DMS79 treated with DMSO at 0.1 percent for 48 hours (cell line): Measurements from ENCODE around the gene FGR.
"Not testable (repeated sequence)": the region's sequence is repeated elsewhere in the genome, so short reads cannot be mapped to it uniquely, and the experiment has no call there.

ENCODE experiments used
- DNase-seq: peaks from one replicate; lab custom pipeline; 2025; lab: John Stamatoyannopoulos, UW

FGR gene

GRCh38 chr1:27659497-27660299, 24.7 kb upstream of the FGR start:
- DNase-seq: peak; percentile 71

- DNase-seq: no peak
Observed at GRCh38 chr1:27658951-27659496, 24.0 kb upstream of the FGR start.

DNA sequence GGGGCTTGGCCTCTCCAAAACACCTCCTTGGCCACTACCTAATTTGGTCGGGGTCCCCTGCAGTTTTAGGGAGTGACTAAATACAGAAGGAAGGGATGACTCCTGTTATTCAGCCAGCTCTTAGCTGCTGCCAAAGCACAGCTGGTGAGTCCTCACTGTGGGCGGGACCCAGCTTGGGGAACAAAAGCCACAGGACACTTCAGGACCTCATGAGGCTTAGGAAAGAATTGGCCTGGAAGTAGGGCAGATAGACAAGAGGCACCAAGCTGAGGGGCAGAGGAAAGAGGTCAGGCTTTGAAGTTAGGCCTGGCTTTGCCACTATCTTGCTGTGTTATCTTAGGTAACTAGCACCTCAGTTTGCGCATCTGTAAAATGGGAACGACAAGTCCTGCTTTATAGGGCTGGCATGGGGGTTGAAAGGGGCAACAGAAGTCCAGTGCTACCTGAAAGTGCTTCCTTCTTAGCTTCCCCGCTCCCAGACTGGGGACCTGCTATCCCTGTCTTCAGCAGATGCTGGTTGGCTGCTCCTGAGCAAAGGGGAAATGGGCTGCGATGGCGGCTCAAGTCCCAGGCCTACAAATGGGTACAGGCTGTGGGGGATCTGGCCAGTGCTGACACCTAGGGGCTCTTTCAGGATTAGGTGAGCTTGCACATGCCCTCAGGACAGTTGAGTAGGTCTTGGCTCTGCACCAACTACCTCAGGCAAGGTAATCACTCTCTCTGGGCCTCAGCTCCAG, 21.3 kb upstream of the FGR start:
- DNase-seq: no peak

GRCh38 chr1:27655151-27655937, 20.4 kb upstream of the FGR start:
- DNase-seq: no peak

- DNase-seq: no peak
Observed at GRCh38 chr1:27652111-27652864, 17.3 kb upstream of the FGR start.

DNA sequence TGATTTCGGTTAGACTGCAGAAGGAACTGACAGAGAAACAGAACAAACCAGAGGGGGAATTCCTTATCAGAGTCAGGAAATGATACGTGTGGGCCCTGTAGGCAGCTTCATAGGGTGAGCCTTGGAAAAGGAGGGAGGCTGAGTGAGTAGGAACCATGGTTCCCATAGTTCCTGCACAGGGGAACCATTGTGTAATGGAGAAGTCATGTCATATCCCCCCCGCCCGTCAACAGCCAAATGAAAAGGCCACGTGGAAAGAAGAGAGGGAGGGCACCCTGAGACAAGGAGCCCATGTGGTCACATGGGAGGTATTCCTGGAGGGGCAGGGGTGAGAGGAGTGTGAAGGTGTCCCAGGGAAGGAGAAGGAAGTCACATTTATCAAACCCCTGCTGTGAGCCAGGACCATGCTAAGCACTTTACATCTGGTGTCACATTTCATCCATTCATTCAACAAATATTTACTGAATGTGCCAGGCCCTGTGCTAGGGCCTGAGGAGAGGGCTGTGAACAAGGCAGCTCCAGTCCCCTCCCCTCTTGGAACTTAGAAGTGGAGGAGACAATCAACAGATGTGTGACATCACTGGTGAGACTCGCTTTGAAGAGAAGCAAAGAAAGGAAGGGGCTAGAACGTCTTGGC, 15.7 kb upstream of the FGR start:
- no peak for DNase-seq

GRCh38 chr1:27650171-27650538, 15.2 kb upstream of the FGR start:
- no peak for DNase-seq

GRCh38 chr1:27649306-27649635, 14.3 kb upstream of the FGR start:
- DNase-seq: no peak

GRCh38 chr1:27648602-27649305, 13.8 kb upstream of the FGR start:
- DNase-seq: no peak

GRCh38 chr1:27647328-27647727, 12.3 kb upstream of the FGR start:
- no peak for DNase-seq

DNA sequence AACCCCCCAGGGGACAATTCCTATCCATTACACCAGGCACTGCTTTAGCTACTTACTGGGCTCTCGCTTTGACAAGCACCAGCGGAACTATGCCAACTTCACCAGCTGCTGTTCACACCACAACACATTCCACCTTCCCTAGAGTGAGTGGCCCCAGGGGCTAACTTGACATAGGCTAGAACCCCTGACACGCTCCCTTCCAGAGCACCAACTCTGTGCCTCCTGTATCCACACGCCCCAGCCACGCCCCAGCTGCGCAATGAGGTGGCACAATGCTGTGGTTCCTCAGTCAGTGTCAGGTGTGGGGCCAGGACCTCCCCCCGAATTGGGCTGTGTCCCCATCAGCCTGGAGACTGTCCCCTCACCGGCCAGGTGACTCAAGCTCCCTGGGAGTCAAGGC, 11.7 kb upstream of the FGR start:
- DNase-seq: peak; percentile 43

GRCh38 chr1:27645071-27645415, 10.1 kb upstream of the FGR start:
- no peak for DNase-seq

GRCh38 chr1:27644369-27645070, 9.5 kb upstream of the FGR start:
- DNase-seq: no peak

DNA sequence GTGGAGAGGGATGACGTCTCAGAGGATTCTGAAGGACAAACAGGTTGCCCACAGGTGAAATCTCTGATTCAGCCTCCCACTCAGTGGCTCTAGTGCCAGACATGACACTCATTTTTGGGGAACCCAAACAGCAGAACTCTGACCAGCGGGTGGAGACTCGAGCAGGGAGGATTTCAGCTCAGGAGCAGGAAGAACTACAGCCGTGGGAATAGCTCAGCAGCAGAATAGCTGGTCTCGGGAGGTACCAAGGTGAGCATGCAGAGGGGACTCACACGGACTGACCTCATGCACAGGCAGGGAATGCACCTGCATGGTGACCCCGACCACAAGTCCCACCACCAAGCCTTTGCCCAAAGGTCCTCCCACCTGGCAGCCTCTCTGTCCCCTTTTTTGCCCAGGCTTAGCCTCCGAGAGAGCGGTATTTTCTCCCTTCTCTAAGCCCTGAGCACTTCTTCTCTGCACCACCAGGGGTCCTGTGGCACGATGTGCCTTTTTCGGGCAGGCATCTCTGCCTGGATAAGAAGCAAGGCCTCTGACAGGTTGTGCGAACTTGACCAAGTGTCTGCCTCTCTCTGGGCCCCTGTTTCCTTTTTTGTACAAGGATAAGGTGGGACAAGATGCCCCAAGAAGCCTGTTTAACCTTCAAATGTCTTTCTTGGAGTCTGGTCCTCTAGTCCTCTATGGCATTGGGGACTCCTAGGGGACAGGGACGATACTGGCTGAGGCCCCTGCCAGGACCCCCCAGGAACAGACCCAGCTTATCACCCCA, 8.8 kb upstream of the FGR start:
- no peak for DNase-seq

GRCh38 chr1:27640514-27640913, 5.5 kb upstream of the FGR start:
- not testable (repeated sequence) for DNase-seq

- DNase-seq: no peak
Observed at GRCh38 chr1:27638805-27639204, 3.8 kb upstream of the FGR start.

GRCh38 chr1:27638047-27638734, 3.2 kb upstream of the FGR start:
- no peak for DNase-seq

GRCh38 chr1:27635396-27636142, 584 bp upstream of the FGR start:
- DNase-seq: no peak
